ENCODE results near the gene NR1D1.

- no peak for TF ChIP-seq POLR2A (IDR thresholded peaks at IDR 0.05)
- TF ChIP-seq, protein P1, sequence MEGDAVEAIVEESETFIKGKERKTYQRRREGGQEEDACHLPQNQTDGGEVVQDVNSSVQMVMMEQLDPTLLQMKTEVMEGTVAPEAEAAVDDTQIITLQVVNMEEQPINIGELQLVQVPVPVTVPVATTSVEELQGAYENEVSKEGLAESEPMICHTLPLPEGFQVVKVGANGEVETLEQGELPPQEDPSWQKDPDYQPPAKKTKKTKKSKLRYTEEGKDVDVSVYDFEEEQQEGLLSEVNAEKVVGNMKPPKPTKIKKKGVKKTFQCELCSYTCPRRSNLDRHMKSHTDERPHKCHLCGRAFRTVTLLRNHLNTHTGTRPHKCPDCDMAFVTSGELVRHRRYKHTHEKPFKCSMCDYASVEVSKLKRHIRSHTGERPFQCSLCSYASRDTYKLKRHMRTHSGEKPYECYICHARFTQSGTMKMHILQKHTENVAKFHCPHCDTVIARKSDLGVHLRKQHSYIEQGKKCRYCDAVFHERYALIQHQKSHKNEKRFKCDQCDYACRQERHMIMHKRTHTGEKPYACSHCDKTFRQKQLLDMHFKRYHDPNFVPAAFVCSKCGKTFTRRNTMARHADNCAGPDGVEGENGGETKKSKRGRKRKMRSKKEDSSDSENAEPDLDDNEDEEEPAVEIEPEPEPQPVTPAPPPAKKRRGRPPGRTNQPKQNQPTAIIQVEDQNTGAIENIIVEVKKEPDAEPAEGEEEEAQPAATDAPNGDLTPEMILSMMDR (IDR thresholded peaks at IDR 0.05): no peak
Measured at GRCh38 chr17:40145476-40145875, 45.1 kb upstream of the NR1D1 start.

Measured in body of pancreas (tissue), 4 donors.